ENCODE data around the gene ABHD3. TPM values are rescaled to one million over a fixed set of nuclear protein-coding genes. Genes with fewer than 3 reads are reported as not detected.

Gene ABHD3
- total RNA-seq, 1 experiment from 2014 or later, result 23.3 TPM

GRCh38 chr18:21656402-21656801 lies 48.2 kb downstream of the ABHD3 start:
- DNase-seq (ENCODE audit: low read depth, low spot score) (no peak), ATAC-seq (no peak)
- H3K27me3 ChIP-seq (ENCODE audit: control insufficient read depth, insufficient read depth, low read length), result no peaks in the 10 kb centered on the region
- intact Hi-C loops (cut with micrococcal nuclease; ENCODE audit: unreplicated experiment) (no loop called here), in situ Hi-C loops (cut with HindIII; ENCODE audit: low pct_unique_long_range_greater_than_20kb, low sequenced_read_pairs) (no loop called here)
- H3K9me3 ChIP-seq (ENCODE audit: control insufficient read depth, insufficient read depth, low read depth, low read length), result no peaks in the 10 kb centered on the region
- H3K27ac ChIP-seq (ENCODE audit: low read length), result no peak overlapping the region
- ChIA-PET POLR2A (no interaction called here), CTCF (no interaction called here)
- no peaks in the 10 kb centered on the region for H3K36me3 ChIP-seq (ENCODE audit: control insufficient read depth, insufficient read depth, low read length)
- no peaks in the 10 kb centered on the region for H3K4me1 ChIP-seq (ENCODE audit: control insufficient read depth, insufficient read depth, low read length)
- no peak overlapping the region for H3K4me3 ChIP-seq (ENCODE audit: low read depth in 2 of 2, low read length in 2 of 2)
- no TSS peak for BruUV-seq (replicated peaks)
- TF ChIP-seq TCF7L2 (IDR thresholded peaks at IDR 0.05; ENCODE audit: low read depth, low read length), result no peak
- no peak for TF ChIP-seq POLR2AphosphoS5 (IDR thresholded peaks at IDR 0.05; ENCODE audit: low read depth, low read length)
- TF ChIP-seq REST (IDR thresholded peaks at IDR 0.05; ENCODE audit: insufficient read depth in 1 of 2, low read depth in 2 of 2, low read length in 1 of 2), result no peak
- TF ChIP-seq, protein P1, sequence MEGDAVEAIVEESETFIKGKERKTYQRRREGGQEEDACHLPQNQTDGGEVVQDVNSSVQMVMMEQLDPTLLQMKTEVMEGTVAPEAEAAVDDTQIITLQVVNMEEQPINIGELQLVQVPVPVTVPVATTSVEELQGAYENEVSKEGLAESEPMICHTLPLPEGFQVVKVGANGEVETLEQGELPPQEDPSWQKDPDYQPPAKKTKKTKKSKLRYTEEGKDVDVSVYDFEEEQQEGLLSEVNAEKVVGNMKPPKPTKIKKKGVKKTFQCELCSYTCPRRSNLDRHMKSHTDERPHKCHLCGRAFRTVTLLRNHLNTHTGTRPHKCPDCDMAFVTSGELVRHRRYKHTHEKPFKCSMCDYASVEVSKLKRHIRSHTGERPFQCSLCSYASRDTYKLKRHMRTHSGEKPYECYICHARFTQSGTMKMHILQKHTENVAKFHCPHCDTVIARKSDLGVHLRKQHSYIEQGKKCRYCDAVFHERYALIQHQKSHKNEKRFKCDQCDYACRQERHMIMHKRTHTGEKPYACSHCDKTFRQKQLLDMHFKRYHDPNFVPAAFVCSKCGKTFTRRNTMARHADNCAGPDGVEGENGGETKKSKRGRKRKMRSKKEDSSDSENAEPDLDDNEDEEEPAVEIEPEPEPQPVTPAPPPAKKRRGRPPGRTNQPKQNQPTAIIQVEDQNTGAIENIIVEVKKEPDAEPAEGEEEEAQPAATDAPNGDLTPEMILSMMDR (IDR thresholded peaks at IDR 0.05), result no peak
- TF ChIP-seq SIN3A (IDR thresholded peaks at IDR 0.05; ENCODE audit: borderline replicate concordance, insufficient read depth, low read depth, low read length), result no peak

DNA sequence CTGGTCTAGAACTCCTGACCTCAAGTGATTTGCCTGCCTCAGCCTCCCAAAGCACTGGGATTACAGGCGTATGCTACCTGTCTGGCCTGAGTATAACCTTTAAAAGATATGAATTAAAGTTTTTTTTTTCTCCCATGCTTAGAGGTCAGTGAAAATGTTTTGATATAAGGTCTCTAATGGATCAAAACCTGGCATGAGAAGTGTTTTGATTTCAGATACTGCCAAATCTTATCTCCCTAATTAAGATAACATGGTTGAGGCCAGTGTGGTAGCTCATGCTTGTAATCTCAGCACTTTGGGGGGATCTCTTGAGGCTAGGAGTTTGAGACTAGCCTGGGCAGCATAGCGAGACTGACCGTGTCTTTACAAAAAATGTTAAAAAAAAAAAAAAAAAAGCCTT lies 51.2 kb downstream of the ABHD3 start:
- Histone ChIP-seq H3K27ac (ENCODE audit: low read length) (no peak overlapping the region), H3K9me3 (ENCODE audit: control insufficient read depth, insufficient read depth, low read depth, low read length) (no peaks in the 10 kb centered on the region), H3K4me3 (ENCODE audit: low read depth in 2 of 2, low read length in 2 of 2) (no peak overlapping the region), H3K36me3 (ENCODE audit: control insufficient read depth, insufficient read depth, low read length) (no peaks in the 10 kb centered on the region; the same call in 1 of the 2 replicates), H3K27me3 (ENCODE audit: control insufficient read depth, insufficient read depth, low read length) (no peaks in the 10 kb centered on the region), H3K4me1 (ENCODE audit: control insufficient read depth, insufficient read depth, low read length) (no peaks in the 10 kb centered on the region)
- in situ Hi-C loops (cut with HindIII; ENCODE audit: low pct_unique_long_range_greater_than_20kb, low sequenced_read_pairs), result no loop called here
- TF ChIP-seq SIN3A (IDR thresholded peaks at IDR 0.05; ENCODE audit: borderline replicate concordance, insufficient read depth, low read depth, low read length), result no peak
- no peak for TF ChIP-seq REST (IDR thresholded peaks at IDR 0.05; ENCODE audit: insufficient read depth in 1 of 2, low read depth in 2 of 2, low read length in 1 of 2)
- no peak for TF ChIP-seq TCF7L2 (IDR thresholded peaks at IDR 0.05; ENCODE audit: low read depth, low read length)
- TF ChIP-seq POLR2AphosphoS5 (IDR thresholded peaks at IDR 0.05; ENCODE audit: low read depth, low read length), result no peak
- TF ChIP-seq, protein P1 (IDR thresholded peaks at IDR 0.05), result no peak
- ATAC-seq, result no peak
- no peak for DNase-seq (ENCODE audit: low read depth, low spot score)
- intact Hi-C loops (cut with micrococcal nuclease; ENCODE audit: unreplicated experiment), result no loop called here
- ChIA-PET CTCF (no interaction called here), POLR2A (interaction anchor here (0.6 to 0.7 kb wide), 2 partner anchors 37 to 282 kb away, joined by 4 read pairs; no protein-coding TSS in a partner anchor)
- no TSS peak for BruUV-seq (replicated peaks)

Data from Panc1 (cell line).